Left colon (tissue), 2 donors: ENCODE measurements around the gene TENM4. TPM values are rescaled to one million over a fixed set of nuclear protein-coding genes. Genes with fewer than 3 reads are reported as not detected.

ENCODE experiments used
- ATAC-seq: fragments of 200-7000 bp; cut with Tn5 transposase; one replicate; pipeline ENCODE4 v1.9.1; 2020; ENCODE audit warnings: mild to moderate bottlenecking, moderate library complexity
- DNase-seq, 2 donors: peaks; one replicate each; pipeline ENCODE4 v3.0.0-alpha.2; 2020
- intact Hi-C, 2 donors: fragments of 100-400 bp; cut with DNase I in 1 of 2; cut with micrococcal nuclease in 1 of 2; formaldehyde crosslinking; loops; one replicate each; pipeline versions ENCODE4 v1.11.2 to v1.14.0; 2022; cut with DNase I, micrococcal nuclease
- total RNA-seq, 2 donors: library from RNA; stranded (reverse); fragmentation: NEBNext Ultra II Directional; extraction: Animal tissue kit (Norgen Biotek cat#: 25700); gene quantifications; one replicate each; pipeline ENCODE4 v1.2.1, GENCODE V29; 2021
- donor health status: DM: no; HTN: no; CAD: no.
- donor health status: DM: yes; HTN: yes; CAD: no.

TENM4 gene
- total RNA-seq, 2 donors from 2014 or later: 0.92 to 1.7 TPM

DNA sequence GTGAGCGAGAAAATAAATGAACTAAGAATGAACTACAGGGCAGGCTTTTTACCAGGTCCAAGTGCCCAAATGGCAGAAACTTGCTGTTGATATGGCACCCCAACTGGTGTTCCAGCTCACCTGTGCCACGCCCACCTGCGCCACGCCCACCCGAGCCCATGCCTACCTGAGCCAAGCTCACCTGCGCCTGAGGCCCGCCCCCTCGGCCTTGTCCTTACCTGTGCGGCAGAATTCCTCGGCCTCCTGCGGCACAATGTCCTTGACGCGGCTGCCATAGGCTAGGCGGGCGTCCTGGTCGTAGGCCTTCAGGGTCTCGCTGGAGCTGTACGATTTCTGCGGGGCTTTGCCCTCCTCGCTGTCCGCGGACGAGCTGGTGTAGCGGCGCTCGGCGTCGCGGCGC, 371.3 kb downstream of the TENM4 start:
- DNase-seq (no peak), ATAC-seq (no peak)
- intact Hi-C loops: no loop called here

DNA sequence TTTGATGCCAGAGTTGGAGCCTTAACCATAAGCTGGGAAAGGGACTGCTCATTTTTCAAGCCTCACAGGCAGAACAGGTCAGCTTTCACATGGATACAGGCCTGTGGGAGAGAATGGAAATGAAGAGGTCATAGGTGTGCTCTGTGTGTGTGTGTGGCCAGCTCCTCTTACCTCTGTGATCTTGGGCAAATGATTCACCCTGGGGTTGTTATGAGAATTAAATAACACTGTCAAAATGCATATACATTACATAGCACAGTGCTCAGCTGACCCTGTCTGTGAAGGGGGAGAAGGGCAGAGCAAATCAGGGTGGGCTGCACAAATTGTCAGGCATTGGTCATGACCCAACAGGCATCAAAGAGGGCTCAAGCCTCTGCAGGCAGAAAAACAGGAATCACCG, 372.5 kb downstream of the TENM4 start:
- intact Hi-C loops: no loop called here
- DNase-seq: no peak

DNA sequence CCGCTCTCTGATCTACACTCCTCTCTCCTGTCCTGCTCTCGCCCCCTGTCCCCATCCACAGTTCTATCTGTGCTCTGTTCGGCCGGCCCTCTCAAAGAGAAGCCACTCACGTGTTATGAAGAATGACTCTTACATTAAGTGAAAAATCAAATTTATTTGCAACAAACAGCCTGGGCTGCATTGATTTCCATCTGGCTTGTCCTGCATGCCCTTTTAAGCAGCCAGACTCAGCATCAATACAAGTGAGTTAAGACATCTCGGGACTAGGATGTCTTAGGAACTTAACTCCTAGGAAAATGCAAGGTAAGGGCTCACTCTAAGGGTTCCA, 373.5 kb downstream of the TENM4 start:
- intact Hi-C loops: no loop called here
- DNase-seq (no peak), ATAC-seq (no peak)

More for the DNA sequence above, 372.5 kb downstream of the TENM4 start:
- ATAC-seq: no peak

DNA sequence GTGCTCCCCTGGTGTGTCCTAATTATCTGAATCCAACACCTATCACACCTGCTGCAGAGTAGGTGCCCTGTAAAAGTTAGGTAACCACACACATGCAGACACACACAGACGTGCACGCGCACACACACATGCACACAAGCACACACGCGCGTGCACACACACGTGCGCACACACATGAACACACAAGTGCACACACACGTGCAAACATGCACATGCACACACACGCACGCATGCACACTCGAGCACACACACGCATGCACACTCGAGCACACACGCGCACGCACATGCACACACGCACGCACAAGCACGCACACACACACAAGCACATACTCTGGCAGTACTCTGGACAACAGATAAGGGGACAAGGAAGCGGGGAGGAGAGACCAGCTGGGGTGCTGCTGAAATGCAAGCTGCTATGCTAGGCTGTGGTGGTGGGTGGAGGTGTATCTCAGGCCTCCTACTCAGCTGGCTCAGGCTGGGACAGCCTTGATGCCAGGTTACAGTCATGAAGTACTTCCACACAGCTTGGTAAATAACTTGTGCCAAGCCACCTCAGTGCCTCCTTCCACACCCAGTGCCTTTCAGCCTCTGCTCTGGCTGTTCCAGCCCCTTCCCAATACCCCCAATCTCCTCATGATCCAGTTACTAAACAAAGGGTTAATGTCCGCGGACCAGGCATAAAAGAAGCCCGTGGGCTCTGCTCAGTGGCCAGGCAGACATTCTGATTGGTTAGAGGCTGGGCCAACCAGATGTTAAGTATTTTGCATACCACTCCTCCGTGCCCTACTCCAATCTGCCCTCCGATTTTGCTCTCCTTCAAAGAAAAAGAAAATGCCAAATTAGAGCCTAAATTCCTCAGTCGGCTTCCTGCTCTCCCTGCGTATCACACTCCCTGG, 374.1 kb downstream of the TENM4 start:
- ATAC-seq (no peak), DNase-seq (no peak)
- intact Hi-C loops: no loop called here

DNA sequence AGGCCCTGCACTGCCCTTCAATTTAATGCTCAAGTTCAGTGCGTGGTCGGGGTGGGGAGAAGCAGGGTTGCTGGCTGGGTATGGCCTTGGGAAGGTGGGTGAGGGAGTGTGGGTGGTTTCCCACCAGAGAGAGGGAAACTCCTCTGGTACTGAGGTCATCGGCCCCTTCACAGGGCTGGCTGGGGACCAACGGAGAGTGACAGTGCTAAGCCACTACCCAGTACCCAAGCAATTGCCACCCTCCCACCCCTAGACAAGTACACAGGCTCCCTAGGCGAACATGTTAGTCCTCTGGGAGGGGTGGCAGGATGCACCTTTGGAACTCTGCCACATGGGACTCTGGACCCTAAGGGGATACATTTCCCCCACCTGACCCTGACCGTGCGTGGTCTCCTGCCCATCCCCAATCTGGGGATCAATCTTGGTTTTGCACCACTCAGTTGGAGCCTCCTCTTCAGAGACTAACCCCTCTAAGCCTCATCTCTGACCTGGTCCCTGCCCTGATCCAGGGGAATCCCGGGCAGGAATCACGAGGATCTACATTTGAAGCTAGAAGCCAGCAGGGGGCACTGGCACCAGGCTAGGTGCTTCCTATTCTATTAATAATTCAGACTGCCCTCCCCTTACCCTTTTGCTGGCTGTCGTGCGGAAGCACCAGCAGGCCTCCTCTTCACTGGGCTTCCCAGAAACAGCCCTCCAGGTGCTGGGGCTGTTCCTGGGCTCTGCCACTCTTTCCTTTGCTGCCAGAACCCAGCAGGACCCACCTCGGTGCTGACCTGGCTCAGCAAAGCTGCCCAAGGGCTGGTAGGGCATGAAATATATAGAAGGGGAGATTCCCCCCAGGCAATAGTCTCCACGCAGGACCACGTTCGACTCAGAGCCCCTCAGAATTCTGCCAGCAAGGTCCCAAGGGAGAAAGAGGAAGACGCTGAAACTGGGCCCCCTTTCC, 377.7 kb downstream of the TENM4 start:
- intact Hi-C loops: no loop called here
- no peak for ATAC-seq
- DNase-seq: no peak

DNA sequence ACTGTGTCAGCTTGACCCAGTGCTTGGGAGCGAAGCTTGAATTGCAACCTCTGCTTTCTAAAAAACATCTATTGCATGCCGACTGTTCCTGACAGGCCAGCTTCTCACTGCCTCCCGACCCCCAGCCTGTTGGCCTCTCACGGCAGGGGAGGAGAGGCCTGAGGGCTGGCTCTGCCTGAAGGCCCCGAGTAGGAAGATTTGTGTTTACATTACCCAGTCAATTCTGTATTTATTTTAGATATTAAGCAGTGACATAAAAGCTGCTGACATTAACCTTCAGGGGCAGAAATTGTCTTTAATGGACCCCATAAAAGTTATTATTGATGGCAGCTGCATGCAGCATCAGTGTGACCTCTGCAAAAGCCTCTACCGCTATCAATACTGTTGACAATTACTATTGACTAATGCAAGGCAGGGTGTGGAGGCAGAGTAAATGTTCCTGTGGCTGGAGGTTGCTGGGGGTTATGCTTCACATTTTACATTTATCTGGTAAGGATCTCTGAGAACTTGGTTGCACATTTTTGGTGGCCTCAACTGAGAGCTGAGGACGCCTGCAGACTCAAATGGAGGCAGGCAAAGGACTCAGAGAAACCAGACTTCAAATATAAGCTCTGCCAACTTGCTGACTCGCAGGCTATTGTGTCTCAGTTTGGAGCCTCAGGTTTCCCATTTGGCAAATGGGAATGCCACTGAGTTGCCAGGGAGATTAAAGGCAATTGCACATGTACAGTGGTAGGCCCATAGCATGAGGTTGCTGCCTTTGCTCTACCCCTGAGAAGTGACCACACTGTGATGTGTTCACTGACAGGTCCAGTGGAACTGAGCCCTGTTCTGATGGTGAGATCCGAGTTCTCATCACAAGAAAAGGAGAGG, 380.5 kb downstream of the TENM4 start:
- ATAC-seq (no peak), DNase-seq (no peak)
- intact Hi-C loops: no loop called here

DNA sequence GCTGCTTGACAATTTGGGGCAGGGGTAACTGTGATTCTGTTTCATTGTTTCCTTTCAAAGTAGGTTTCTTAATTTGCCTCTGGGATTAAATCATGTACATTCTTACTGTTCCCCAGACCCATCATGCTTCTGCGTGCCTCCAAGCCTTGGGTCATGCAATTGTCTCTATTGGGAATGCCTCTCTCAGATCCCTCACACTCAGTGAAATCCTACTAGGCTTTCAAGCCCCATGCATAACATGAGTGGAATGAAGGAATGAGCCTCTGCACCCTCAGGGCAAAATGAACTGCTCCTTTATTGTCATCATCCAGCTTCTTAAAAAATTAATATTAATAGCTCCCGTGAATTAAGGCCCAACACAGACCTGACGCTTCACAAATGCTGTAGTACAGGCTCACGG, 381.7 kb downstream of the TENM4 start:
- ATAC-seq (no peak), DNase-seq (no peak)
- intact Hi-C loops: no loop called here

DNA sequence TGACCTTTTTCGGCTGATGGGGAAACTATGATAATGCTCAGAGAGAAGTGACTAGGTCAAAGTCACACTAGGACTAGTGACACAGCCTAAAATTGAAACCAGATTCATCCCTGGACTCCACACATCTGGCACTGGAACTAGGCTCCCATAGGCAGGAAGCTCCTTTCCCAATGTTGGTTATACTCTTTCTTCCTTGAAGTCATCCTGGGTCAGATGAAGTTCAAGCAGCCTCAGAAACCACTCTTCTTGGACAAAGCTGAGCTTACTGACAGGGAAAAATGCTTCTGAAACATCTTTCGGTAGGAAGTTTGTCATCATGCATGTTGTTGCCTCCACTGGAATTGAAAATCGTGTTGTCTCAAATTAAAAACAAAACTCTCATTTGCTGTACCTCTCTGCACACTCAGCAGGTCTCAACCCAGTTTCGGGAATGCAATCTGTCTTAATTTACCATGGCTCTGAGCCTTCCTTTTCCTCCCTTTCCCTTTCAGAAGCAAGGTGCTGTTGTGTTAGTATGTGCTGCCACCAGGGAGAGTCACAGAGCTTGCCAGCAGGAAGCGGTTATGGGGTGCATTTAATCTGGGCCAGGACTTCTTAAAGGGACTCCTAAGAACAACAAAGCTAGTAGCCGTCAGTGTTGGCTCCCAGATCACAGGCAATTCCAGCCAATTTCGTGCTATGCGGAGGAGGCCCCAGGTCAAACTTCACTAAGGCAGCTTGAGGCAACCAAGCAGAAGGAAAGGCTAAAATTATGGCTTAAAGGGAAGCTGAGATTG, 384.8 kb downstream of the TENM4 start:
- no peak for ATAC-seq
- intact Hi-C loops: no loop called here
- no peak for DNase-seq

DNA sequence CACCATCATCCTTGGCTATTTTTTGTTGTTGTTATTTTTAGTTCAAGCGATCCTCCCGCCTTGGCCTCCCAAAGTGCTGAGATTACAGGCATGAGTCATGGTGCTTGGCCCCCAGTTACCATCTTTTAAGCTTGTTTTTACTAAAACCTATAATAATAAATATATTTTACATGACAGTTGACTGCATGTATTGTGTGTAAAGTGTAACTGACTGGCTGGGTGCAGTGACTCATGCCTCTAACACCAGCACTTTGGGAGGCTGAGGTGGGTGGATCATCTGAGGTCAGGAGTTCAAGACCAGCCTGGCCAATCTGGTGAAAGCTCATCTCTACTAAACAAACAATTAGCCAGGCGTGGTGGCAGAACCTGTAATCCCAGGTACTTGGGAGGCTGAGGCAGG, 386.2 kb downstream of the TENM4 start:
- intact Hi-C loops: no loop called here
- no peak for ATAC-seq
- no peak for DNase-seq

DNA sequence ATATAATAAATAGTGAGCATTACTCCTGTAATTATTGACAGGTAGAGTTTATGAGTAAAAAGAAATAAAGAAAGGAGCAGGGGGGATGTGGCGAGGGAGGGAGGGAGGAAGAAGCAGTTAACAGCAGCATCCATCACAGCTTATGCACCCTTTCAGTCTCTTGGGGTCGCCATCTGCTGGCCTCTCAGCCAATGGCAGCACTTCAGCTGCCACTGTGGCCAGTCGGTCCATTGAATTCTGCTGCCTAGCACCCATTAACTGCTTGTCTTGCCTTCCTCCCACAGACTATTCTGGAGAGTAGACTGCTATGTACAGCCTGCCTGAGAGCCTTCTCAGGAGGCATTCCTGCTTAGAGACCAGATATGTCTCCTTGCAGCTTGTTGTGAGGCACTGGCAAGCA, 388.3 kb downstream of the TENM4 start:
- intact Hi-C loops: no loop called here
- ATAC-seq: no peak
- DNase-seq: no peak

DNA sequence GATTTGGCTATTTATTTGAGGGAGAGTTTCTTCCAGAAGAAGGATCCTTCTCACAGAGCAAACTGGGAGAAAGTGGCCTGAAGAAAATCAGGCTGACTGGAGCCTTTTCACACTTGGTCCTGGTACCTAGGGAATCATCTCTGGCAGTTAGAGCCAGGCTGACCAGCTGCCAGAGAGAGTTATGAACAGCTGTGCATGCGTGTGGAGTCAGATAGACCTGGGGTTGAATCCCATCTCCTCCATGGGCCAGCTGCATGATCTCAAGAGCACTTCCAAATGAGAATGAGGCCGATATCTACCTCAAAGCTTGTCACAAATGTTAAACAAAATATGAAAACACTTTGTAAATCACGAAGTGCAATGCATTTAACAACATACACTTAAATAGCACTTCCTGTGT, 390.0 kb downstream of the TENM4 start:
- intact Hi-C loops: no loop called here
- ATAC-seq (no peak), DNase-seq (no peak)

DNA sequence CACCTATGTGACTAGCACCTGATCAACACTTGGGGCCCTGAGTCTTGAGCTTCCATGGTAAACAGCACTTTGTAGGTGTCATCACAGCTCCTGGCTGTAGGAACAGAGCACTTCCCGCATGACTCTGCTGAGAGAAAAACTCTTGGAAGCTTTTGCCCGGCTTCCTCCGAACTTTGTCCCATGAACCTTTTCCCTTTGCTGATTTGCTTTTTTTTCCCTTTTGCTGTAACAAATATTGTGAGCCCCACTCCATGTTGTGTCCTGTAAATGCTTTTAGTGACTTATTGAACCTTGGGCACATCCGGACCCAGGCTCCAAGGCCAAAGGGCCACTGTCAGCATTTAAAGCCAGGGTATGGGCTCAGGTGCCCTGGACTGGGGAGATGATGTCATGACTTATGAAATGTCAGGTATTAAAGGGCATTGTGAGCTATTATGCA, 391.1 kb downstream of the TENM4 start:
- DNase-seq: no peak
- no peak for ATAC-seq
- intact Hi-C loops: no loop called here

DNA sequence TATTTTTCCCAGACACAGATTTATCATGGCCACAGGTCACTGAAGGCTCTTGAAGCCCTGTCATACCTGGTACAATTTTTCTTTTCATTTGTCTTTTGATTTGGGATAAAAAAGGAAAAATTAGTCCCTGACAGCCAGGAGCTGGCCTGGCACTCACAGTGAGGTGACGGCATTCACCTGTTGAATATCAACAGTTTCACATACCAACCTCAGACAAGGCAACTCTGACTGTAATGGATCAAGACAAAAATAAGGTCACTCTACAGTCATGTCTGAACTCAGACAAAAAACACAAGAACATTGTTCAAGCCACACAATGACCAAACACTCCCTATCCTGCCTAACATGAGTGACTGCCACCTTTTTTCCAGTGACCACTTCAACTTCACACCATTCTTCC, 392.9 kb downstream of the TENM4 start:
- ATAC-seq: no peak
- intact Hi-C loops: no loop called here
- DNase-seq: no peak

DNA sequence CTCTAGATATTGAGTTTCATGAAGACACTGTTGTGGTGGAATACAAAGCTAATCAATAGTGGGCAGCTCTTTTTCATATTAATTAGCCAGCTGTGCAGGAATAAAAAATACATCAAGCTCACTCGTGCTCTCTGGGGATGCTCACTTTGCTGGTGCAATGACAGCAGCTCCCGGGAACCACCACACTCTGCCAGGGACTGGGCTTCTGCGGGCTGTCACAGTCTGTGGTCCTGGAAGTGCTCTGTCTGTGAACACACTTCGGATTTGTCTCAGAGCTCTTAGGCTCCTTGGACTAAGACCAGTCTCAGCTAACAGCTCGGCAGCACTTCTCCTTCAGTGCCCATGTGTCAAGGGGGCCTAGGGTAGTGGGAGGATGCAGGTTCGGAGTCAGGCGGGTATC, 393.5 kb downstream of the TENM4 start:
- DNase-seq (no peak), ATAC-seq (no peak)
- intact Hi-C loops: no loop called here

DNA sequence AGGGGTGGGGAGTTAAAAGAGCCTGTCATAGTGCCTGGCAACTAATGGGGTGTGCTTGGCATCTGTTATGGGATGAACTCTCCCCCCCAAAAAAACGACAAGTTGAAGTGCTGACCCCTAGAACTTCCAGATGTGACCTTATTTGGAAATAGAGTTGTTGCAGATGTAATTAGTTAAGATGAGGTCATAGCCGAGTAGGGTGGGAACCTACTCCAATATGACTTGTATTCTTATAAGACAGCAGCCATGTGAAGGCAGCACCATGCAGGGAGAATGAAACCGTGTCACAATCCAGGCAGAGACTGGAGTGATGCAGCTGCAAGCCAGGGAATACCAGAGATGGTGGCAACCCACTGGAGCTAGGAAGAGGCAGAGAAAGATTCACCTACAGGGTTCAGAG, 394.5 kb downstream of the TENM4 start:
- intact Hi-C loops: no loop called here
- DNase-seq (no peak), ATAC-seq (no peak)

DNA sequence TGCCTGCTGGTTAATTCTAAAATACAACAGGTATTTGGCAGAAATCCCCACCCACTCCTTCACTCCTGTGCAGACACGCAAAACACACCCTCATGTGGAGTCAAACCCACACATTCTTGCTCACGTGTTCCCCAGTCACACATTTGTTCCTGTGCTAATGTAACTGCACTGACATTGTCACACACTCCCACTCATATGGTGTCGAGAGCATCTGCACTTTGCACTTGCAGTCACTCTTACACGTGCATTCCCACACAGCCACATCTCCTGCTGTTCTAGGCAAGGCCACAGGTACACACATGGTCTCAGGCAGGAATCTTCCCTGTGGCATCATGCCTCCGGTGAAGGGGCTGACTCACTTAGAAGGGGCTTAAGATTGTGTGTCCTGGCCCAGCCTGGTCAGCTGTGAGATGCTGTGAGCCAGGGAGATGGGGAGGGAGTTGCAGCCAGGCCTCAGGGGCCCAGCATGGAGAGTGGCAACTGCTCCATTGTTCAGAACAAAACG, 395.0 kb downstream of the TENM4 start:
- DNase-seq (no peak), ATAC-seq (no peak)
- intact Hi-C loops: no loop called here

DNA sequence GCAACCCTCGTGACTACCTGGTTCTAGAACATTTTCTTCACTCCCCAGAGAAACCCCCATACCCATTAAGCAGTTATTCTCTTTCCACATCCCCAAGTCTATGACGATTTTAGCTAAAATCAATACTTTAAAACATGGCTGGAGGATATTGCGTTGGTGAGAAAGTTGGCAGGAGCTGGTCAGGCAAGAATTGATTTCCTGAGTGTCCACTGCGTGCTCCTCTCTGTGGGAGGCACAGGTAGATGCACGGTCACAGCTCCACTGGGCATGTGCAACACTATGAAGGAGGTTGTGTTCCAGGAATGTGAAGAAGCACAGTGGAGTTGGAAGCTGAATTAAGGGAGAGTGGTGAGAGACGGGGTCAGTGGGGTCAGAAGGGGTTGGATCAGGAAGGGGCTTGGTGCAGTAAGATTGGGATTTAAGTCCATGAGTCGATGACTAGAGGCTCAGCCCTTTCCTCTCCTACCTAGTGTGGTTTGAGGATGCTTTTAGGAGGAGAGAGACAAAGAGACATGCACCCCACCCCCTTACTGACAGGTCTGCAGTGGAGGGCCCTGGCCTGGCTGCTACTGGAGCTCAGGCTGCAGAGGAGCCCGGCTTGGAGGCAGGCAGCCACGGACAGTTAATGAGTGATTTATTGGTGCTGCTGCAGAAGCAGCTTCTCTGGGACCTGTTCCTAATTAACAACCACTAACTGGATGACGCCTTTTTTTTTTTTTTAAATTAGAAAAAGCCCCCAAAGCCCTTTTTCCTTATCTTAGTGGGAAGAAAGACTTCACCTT, 395.6 kb downstream of the TENM4 start:
- ATAC-seq (no peak), DNase-seq (no peak)
- intact Hi-C loops: no loop called here

DNA sequence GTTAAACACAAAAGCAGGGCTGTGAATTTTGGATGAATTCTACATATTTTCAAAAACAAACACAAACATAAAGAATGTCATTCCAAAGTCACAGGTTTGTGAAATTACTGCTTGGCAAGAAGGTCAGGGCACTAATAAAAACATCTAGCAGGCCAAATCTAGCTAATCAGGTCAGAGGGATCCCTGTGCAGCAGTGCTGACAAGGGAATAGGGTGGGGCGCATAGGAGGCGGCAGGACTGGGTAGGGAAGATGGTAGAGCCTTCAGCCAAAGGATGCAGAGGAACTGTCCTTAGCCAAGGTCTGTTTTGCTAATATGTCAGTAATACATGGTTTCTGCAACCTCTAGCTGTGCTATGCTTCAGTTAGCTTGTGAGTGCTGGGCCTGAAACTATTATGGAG, 396.6 kb downstream of the TENM4 start:
- ATAC-seq: no peak
- intact Hi-C loops: no loop called here
- no peak for DNase-seq
